Smooth muscle cell (in vitro differentiated cells): ENCODE results near the gene CDK2AP2. TPM values are rescaled to one million over a fixed set of nuclear protein-coding genes. Genes with fewer than 3 reads are reported as not detected.

Source experiments
- DNase-seq: peaks from one replicate; lab custom pipeline; 2025; ENCODE audit not compliant: unreplicated experiment; lab: John Stamatoyannopoulos, UW
- H2AFZ ChIP-seq: fragments of 200-600 bp; sonication (generic); 2 replicates; pipeline ENCODE4 v1.6.0; 2016; ENCODE audit warnings: antibody characterized with exemption, low read depth, mild to moderate bottlenecking
- H3F3A ChIP-seq: fragments of 200-600 bp; sonication (generic); 2 replicates; pipeline ENCODE4 v1.6.0; 2017; ENCODE audit warnings: antibody characterized with exemption, low read depth
- H3K27ac ChIP-seq: fragments of 200-600 bp; sonication (generic); 2 replicates; pipeline ENCODE4 v1.5.1; 2016; ENCODE audit warnings: low read depth, mild to moderate bottlenecking
- H3K27me3 ChIP-seq: fragments of 200-600 bp; sonication (generic); 2 replicates; pipeline ENCODE4 v1.6.1; 2016; ENCODE audit warnings: low read depth, mild to moderate bottlenecking
- H3K36me3 ChIP-seq: fragments of 200-600 bp; sonication (generic); 2 replicates; pipeline ENCODE4 v1.5.1; 2016; ENCODE audit warnings: low read depth
- H3K4me1 ChIP-seq: fragments of 200-600 bp; sonication (generic); 2 replicates; pipeline ENCODE4 v1.5.1; 2016; ENCODE audit warnings: low read depth
- H3K4me2 ChIP-seq: fragments of 200-600 bp; sonication (generic); 2 replicates; pipeline ENCODE4 v1.6.0; 2016; ENCODE audit warnings: mild to moderate bottlenecking
- H3K4me3 ChIP-seq: fragments of 200-600 bp; sonication (generic); 2 replicates; pipeline ENCODE4 v1.5.1; 2016; ENCODE audit warnings: mild to moderate bottlenecking
- H3K79me2 ChIP-seq: fragments of 200-600 bp; sonication (generic); 2 replicates; pipeline ENCODE4 v1.6.0; 2016; ENCODE audit warnings: low read depth, mild to moderate bottlenecking
- H3K9ac ChIP-seq: fragments of 200-600 bp; sonication (generic); 2 replicates; pipeline ENCODE4 v1.6.0; 2016; ENCODE audit warnings: low read depth
- H3K9me3 ChIP-seq: fragments of 200-600 bp; sonication (generic); replicated peaks from 2 replicates; pipeline ENCODE4 v1.5.1; 2016; ENCODE audit warnings: low read depth
- H4K20me1 ChIP-seq: fragments of 200-600 bp; sonication (generic); 2 replicates; pipeline ENCODE4 v1.6.0; 2016; ENCODE audit warnings: low read depth
- CTCF ChIP-seq: fragments of 200-600 bp; sonication (generic); IDR thresholded peaks from 2 replicates; pipeline ENCODE4 v1.5.1; 2017; ENCODE audit warnings: borderline replicate concordance, mild to moderate bottlenecking, antibody characterized with exemption; ENCODE audit not compliant: insufficient read depth, poor library complexity, severe bottlenecking
- WGBS: methylation state at CpG from one replicate; pipeline ENCODE4 v1.1.7; 2016; ENCODE audit warnings: low lambda C conversion rate; 5-methylcytosine and 5-hydroxymethylcytosine counted together
- polyA plus RNA-seq: library from polyadenylated mRNA; unstranded; fragments of >200 nt; fragmentation: Nextera tagmentation; extraction: Ambion mirVana; gene quantifications from 2 replicates; pipeline ENCODE4 v1.2.1, GENCODE V29; 2016
- total RNA-seq: library from RNA; depleted of rRNA; stranded (reverse); fragments of >200 nt; gene quantifications from 2 replicates; pipeline ENCODE4 v1.2.3, GENCODE V29; 2014

Gene CDK2AP2
- total and polyA plus RNA-seq, 2 experiments from 2014 or later = 34.0 to 101 TPM

GRCh38 chr11:67525275-67525976 lies 17.5 kb upstream of the CDK2AP2 start:
- no peaks in the 10 kb centered on the region for H4K20me1 ChIP-seq
- no peak for DNase-seq
- no peaks in the 10 kb centered on the region for H3F3A ChIP-seq
- H3K36me3 ChIP-seq = no peaks in the 10 kb centered on the region
- no peak overlapping the region for H3K9ac ChIP-seq
- no peak overlapping the region for H2AFZ ChIP-seq
- no peak overlapping the region for H3K4me3 ChIP-seq
- no peak overlapping the region for H3K27ac ChIP-seq
- 90% methylated on average over 4 of the region's 5 CpGs for WGBS
- no peaks in the 10 kb centered on the region for H3K4me1 ChIP-seq
- no peak overlapping the region for H3K4me2 ChIP-seq
- H3K9me3 ChIP-seq = no peaks in the 10 kb centered on the region
- H3K79me2 ChIP-seq = no peaks in the 10 kb centered on the region
- no peaks in the 10 kb centered on the region for H3K27me3 ChIP-seq
- no peak for TF ChIP-seq CTCF

GRCh38 chr11:67524480-67524808 lies 16.5 kb upstream of the CDK2AP2 start:
- no peaks in the 10 kb centered on the region for H4K20me1 ChIP-seq
- H3K4me3 ChIP-seq = no peak overlapping the region
- WGBS = 93% methylated on average over 9 of the region's 9 CpGs
- no peak overlapping the region for H3K4me2 ChIP-seq
- no peaks in the 10 kb centered on the region for H3K79me2 ChIP-seq
- H3K27ac ChIP-seq = no peak overlapping the region
- H2AFZ ChIP-seq = no peak overlapping the region
- H3K9ac ChIP-seq = no peak overlapping the region
- H3K9me3 ChIP-seq = no peaks in the 10 kb centered on the region
- no peak for DNase-seq
- H3K4me1 ChIP-seq = no peaks in the 10 kb centered on the region
- TF ChIP-seq CTCF = no peak
- H3K27me3 ChIP-seq = no peaks in the 10 kb centered on the region
- H3K36me3 ChIP-seq = no peaks in the 10 kb centered on the region
- no peaks in the 10 kb centered on the region for H3F3A ChIP-seq

GRCh38 chr11:67523556-67524479 lies 15.9 kb upstream of the CDK2AP2 start:
- no peak for DNase-seq
- 90% methylated on average over 24 of the region's 25 CpGs for WGBS

More at GRCh38 chr11:67523556-67524479, 15.9 kb upstream of the CDK2AP2 start:
- no peaks in the 10 kb centered on the region for H3K4me1 ChIP-seq
- no peak overlapping the region for H3K4me3 ChIP-seq
- no peaks in the 10 kb centered on the region for H3K27me3 ChIP-seq
- no peak for TF ChIP-seq CTCF
- H4K20me1 ChIP-seq = no peaks in the 10 kb centered on the region
- H3F3A ChIP-seq = no peaks in the 10 kb centered on the region
- H3K79me2 ChIP-seq = no peaks in the 10 kb centered on the region
- no peak overlapping the region for H3K9ac ChIP-seq
- H3K4me2 ChIP-seq = no peak overlapping the region
- H3K27ac ChIP-seq = no peak overlapping the region
- H3K36me3 ChIP-seq = no peaks in the 10 kb centered on the region
- H2AFZ ChIP-seq = no peak overlapping the region
- H3K9me3 ChIP-seq = no peaks in the 10 kb centered on the region
